KMS-11 (cell line): ENCODE measurements around the gene FOLR2.
"Not testable (repeated sequence)": the region's sequence is repeated elsewhere in the genome, so short reads cannot be mapped to it uniquely, and the experiment has no call there.

Experiments
- H2AFZ ChIP-seq: fragments of 200-600 bp; sonication (generic); 2 replicates; pipeline ENCODE4 v1.6.1; 2016; ENCODE audit warnings: antibody characterized with exemption, mixed run types, low read depth
- H3K27ac ChIP-seq: fragments of 200-600 bp; sonication (generic); 2 replicates; pipeline ENCODE4 v1.6.1; 2016; ENCODE audit warnings: mild to moderate bottlenecking, mixed run types
- H3K27me3 ChIP-seq: fragments of 200-600 bp; sonication (generic); 2 replicates; pipeline ENCODE4 v1.6.1; 2017; ENCODE audit warnings: mild to moderate bottlenecking, low read depth, mixed run types, moderate library complexity; ENCODE audit not compliant: insufficient read depth
- H3K36me3 ChIP-seq: fragments of 200-600 bp; sonication (generic); 2 replicates; pipeline ENCODE4 v1.6.1; 2017; ENCODE audit warnings: mild to moderate bottlenecking, mixed run types; ENCODE audit not compliant: insufficient read depth
- H3K4me1 ChIP-seq: fragments of 200-600 bp; sonication (generic); 2 replicates; pipeline ENCODE4 v1.6.1; 2016; ENCODE audit warnings: mild to moderate bottlenecking, low read depth, mixed run types; ENCODE audit not compliant: poor library complexity, severe bottlenecking
- H3K4me2 ChIP-seq: fragments of 200-600 bp; sonication (generic); 2 replicates; pipeline ENCODE4 v1.7.0; 2016; ENCODE audit warnings: mild to moderate bottlenecking, mixed run types
- H3K4me3 ChIP-seq: fragments of 200-600 bp; sonication (generic); IDR thresholded peaks from 2 replicates; pipeline ENCODE4 v1.6.1; 2017; ENCODE audit warnings: low read depth, low read length, mixed read lengths; ENCODE audit not compliant: insufficient read depth
- H3K79me2 ChIP-seq: fragments of 200-600 bp; sonication (generic); 2 replicates; pipeline ENCODE4 v1.6.1; 2016; ENCODE audit warnings: low read depth, mixed run types; ENCODE audit not compliant: insufficient read depth
- H3K9ac ChIP-seq: fragments of 200-600 bp; sonication (generic); 2 replicates; pipeline ENCODE4 v1.6.1; 2016; ENCODE audit warnings: mild to moderate bottlenecking, mixed run types
- H4K20me1 ChIP-seq: fragments of 200-600 bp; sonication (generic); 2 replicates; pipeline ENCODE4 v1.6.1; 2016; ENCODE audit warnings: mild to moderate bottlenecking, mixed run types; ENCODE audit not compliant: insufficient read depth
- TF ChIP-seq, protein P1 (sequence below): fragments of 200-600 bp; sonication (generic); conservative IDR thresholded peaks from 2 replicates; pipeline ENCODE4 v1.6.1; 2017; ENCODE audit warnings: low read depth, mild to moderate bottlenecking, antibody characterized with exemption, low read length, moderate library complexity, mixed read lengths

Gene FOLR2

DNA sequence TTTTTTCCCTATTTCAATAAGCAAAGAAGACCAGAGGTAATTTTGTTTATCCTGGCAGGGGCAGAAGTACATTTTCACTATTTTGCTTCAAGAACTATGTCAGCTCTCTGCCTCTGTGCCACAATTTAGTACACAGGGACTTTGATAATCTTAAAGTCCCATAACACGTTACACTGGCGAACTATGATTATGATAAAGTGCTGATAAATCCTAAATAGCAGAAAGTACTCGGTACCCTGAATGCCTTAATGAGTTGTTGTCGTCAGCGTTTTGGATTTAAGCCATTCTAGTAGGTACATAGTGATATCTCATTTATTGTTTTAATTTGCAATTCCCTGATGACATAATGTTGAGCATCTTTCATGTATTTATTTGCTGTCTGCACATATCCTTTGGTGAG is 44.0 kb downstream of the FOLR2 start:
- TF ChIP-seq, protein P1, sequence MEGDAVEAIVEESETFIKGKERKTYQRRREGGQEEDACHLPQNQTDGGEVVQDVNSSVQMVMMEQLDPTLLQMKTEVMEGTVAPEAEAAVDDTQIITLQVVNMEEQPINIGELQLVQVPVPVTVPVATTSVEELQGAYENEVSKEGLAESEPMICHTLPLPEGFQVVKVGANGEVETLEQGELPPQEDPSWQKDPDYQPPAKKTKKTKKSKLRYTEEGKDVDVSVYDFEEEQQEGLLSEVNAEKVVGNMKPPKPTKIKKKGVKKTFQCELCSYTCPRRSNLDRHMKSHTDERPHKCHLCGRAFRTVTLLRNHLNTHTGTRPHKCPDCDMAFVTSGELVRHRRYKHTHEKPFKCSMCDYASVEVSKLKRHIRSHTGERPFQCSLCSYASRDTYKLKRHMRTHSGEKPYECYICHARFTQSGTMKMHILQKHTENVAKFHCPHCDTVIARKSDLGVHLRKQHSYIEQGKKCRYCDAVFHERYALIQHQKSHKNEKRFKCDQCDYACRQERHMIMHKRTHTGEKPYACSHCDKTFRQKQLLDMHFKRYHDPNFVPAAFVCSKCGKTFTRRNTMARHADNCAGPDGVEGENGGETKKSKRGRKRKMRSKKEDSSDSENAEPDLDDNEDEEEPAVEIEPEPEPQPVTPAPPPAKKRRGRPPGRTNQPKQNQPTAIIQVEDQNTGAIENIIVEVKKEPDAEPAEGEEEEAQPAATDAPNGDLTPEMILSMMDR: no peak
- Histone ChIP-seq H4K20me1 (no peaks in the 10 kb centered on the region), H3K27me3 (no peaks in the 10 kb centered on the region), H3K4me3 (no peak overlapping the region), H3K4me1 (peaks cover 3% of the 10 kb centered on the region), H3K4me2 (no peak overlapping the region), H3K79me2 (no peaks in the 10 kb centered on the region), H3K36me3 (no peaks in the 10 kb centered on the region), H3K27ac (no peak overlapping the region), H2AFZ (no peak overlapping the region), H3K9ac (no peak overlapping the region)

DNA sequence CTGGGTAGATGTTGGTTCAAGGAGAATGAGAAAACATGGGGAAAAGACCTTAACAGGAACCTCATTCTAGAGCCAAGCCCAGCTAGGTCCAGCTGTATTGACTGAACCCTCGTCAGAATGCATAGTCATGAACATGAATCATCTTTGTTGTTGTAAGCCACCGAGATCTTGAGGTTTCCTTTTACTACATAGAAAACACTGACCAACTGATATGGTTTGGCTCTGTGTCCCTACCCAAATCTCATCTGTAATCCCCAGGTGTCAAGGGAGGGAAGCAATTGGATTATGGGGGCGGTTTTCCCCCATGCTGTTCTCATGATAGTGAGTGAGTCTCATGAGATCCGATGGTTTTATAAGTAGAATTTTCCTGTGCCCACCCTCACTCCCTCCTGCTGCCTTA is 46.8 kb downstream of the FOLR2 start:
- Histone ChIP-seq H3K27me3 (no peaks in the 10 kb centered on the region), H3K4me3 (no peak overlapping the region), H3K4me1 (no peaks in the 10 kb centered on the region), H2AFZ (no peak overlapping the region), H3K4me2 (no peak overlapping the region), H3K9ac (no peak overlapping the region), H4K20me1 (no peaks in the 10 kb centered on the region), H3K27ac (no peak overlapping the region), H3K36me3 (no peaks in the 10 kb centered on the region), H3K79me2 (no peaks in the 10 kb centered on the region)
- TF ChIP-seq, protein P1: no peak

DNA sequence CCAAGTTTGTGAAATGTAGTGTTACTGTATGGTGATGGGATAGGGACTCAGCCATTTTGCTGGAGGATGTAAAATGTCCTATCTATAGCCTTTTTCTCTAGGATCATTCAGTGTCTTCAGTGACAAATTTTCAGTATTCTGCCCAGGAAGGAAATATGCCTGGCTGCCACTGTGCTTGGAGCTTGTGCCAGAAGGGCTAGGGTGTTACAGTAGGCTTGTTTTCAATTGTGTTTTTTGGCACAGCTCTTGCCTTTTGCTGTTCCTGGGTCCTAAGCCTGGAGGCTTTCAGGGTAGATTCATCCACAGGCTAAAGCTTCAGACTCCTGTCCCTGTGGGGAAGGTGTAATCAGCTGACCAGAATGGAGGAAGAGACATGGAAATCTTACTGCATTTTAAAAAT is 49.4 kb downstream of the FOLR2 start:
- H3K79me2 ChIP-seq: no peaks in the 10 kb centered on the region
- no peaks in the 10 kb centered on the region for H3K27me3 ChIP-seq
- no peak overlapping the region for H3K9ac ChIP-seq
- H3K4me1 ChIP-seq: peaks cover 6% of the 10 kb centered on the region
- H3K4me3 ChIP-seq: no peak overlapping the region
- H4K20me1 ChIP-seq: no peaks in the 10 kb centered on the region
- H3K36me3 ChIP-seq: no peaks in the 10 kb centered on the region
- H3K4me2 ChIP-seq: no peak overlapping the region
- TF ChIP-seq, protein P1: no peak
- no peak overlapping the region for H2AFZ ChIP-seq
- no peak overlapping the region for H3K27ac ChIP-seq

DNA sequence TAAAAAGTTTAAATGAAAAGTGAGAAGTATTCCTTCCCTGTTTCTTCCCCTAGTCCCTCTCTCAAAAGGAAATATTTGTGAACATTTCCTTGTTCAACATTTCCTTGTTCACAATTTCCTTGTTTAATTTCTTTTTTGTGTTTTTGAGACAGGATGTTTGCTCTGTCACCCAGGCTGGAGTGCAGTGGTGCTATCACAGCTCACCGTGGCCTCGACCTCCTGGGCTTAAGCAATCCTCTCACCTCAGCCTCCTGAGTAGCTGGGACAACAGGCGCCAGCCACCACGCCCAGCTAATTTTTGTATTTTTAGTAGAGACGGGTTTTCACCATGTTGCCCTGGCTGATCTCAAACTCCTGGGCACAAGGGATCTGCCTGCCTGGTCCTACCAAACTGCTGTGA is 50.4 kb downstream of the FOLR2 start:
- not testable (repeated sequence) for H3K27me3 ChIP-seq, H3K4me2 ChIP-seq, H2AFZ ChIP-seq, H3K27ac ChIP-seq, H3K4me1 ChIP-seq, H3K36me3 ChIP-seq, H4K20me1 ChIP-seq, H3K4me3 ChIP-seq, H3K9ac ChIP-seq, H3K79me2 ChIP-seq

DNA sequence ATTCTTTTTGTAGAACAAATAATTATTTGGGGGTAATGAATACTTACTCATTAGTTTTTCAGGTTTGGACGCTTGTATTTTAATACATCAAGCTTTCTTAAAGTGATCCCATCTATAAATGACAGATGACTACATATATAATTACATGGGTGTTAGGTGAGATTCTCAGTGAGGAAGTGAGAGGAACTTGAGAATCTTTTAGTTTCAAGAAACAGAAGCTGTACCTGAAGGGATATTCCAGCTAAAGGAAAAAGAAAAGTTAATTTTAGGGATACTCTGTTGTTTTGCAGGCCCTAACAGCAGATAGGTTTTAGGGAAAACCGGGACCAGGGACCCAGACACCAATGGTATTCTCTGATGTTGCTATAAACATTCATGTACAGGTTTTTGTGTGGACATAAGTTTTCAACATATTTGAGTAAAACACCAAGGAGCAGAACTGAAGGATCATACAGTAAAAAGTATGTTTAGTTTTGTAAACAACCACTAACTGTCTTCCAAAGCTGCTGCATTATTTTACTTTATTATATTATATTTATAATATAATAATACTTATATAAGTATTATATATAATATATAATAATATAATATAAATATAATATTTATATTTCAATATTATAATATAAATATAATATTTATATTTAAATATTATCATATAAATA is 51.5 kb downstream of the FOLR2 start:
- Histone ChIP-seq H3K79me2 (no peaks in the 10 kb centered on the region), H3K4me1 (peaks cover 20% of the 10 kb centered on the region), H2AFZ (no peak overlapping the region), H3K9ac (no peak overlapping the region), H3K27ac (no peak overlapping the region), H3K4me2 (no peak overlapping the region), H3K36me3 (no peaks in the 10 kb centered on the region), H4K20me1 (no peaks in the 10 kb centered on the region), H3K27me3 (no peaks in the 10 kb centered on the region), H3K4me3 (no peak overlapping the region)
- TF ChIP-seq, protein P1: no peak
